ENCODE measurements around the gene MAPK11.

The MAPK11 gene

DNA sequence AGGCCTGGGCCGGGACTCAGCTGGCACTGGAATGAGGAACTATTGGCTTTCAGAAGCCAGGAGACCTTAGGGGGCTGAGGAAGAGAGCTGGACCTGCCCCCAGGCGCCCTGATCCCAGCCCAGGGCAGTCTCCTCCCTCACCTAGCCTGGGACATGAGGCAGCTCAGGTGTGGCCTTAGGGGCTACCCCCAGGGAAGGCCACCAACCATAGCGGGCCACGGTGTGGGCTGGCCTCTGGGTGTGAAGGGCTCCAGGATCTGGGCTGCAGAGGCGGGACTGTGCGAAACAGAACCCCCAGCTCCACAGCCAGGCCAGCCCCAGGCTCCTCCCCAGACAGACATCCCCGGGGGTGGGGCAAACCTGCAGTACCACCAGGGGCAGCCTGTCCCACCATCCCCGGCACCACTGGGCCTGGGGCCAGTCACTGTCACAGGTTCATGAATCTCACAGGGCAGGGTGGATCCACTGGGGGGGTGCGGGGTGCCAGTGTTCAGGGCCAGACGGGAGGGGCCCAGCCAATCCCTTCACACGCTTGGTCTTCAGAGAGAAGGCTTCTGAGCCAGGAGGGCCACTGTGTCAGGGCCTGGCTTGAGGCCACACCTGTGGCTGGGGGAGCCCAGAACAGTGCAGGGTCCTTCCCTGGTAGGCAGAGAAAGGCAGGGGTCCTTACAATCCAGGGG, 33.8 kb upstream of the MAPK11 start:
- no peak for TF ChIP-seq CTCF (IDR thresholded peaks at IDR 0.05)
- DNase-seq (ENCODE audit: low spot score): no peak
- peak overlapping the region; percentile 96 for H3K4me3 ChIP-seq
- H3K27ac ChIP-seq: peak overlapping the region; percentile 83 to 98

- DNase-seq (ENCODE audit: low spot score): no peak
- peak overlapping the region; percentile 83 to 98 for H3K27ac ChIP-seq
- peak overlapping the region; percentile 96 for H3K4me3 ChIP-seq
- no peak for TF ChIP-seq CTCF (IDR thresholded peaks at IDR 0.05)
Observed at GRCh38 chr22:50303515-50303847, 33.3 kb upstream of the MAPK11 start.

GRCh38 chr22:50302564-50302963, 32.4 kb upstream of the MAPK11 start:
- Histone ChIP-seq H3K27ac (peak overlapping the region; percentile 83 to 98), H3K4me3 (peak overlapping the region; percentile 96)
- no peak for DNase-seq (ENCODE audit: low spot score)
- no peak for TF ChIP-seq CTCF (IDR thresholded peaks at IDR 0.05)

DNA sequence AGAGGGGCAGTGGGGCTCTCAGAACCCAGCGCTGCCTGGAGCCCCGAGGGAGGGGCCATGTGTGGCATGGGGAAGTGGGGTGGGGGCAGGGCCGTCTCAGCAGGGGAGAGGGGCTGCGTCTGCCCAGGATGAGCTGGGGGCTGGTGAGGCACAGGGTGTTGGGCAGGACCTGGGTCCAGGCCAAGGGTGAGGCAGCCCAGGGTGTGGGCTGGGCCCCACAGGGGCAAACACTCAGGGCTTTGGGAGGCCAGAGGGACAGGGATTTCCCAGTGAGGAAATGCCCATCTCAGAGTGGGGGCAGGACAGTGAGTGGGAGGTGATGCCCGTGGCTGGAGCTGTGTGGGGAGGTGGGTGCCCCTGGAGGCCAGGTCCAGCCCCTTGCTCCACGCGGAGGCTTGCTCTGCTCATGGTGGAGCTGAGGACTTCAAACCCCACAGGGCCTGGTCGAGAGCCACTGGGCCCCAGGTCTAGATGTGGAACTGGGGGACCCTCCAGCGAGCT, 31.9 kb upstream of the MAPK11 start:
- TF ChIP-seq CTCF (IDR thresholded peaks at IDR 0.05): no peak
- peak overlapping the region; percentile 83 to 98 for H3K27ac ChIP-seq
- H3K4me3 ChIP-seq: peak overlapping the region; percentile 96
- no peak for DNase-seq (ENCODE audit: low spot score)

DNA sequence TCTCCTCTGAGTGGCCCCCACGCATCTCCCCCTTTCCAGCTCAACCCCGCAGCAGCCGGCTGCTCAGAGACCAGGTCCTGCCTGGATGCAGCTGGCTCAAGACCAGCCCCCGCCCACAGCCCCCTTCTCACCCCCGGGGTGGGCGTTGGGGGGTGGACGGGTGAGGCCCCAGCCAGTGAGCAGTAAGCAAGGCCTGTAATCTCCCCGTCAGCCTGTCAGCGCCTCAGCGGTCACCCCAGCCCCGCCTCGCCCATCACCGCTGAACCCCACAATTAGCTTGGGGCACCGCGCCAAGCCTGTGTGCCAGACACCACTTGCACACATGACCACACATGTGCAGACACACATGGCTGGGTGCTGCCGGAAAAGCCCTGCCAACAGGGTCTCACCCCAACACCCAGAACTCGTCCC, 31.4 kb upstream of the MAPK11 start:
- Histone ChIP-seq H3K27ac (peak overlapping the region; percentile 83 to 98), H3K4me3 (peak overlapping the region; percentile 96)
- TF ChIP-seq CTCF (IDR thresholded peaks at IDR 0.05): no peak
- no peak for DNase-seq (ENCODE audit: low spot score)

- no peak for TF ChIP-seq CTCF (IDR thresholded peaks at IDR 0.05)
- Histone ChIP-seq H3K27ac (peak overlapping the region; percentile 83 to 98), H3K4me3 (peak overlapping the region; percentile 96)
Observed at GRCh38 chr22:50300620-50301257, 30.6 kb upstream of the MAPK11 start.

More at GRCh38 chr22:50300620-50301257, 30.6 kb upstream of the MAPK11 start:
- no peak for DNase-seq (ENCODE audit: low spot score)
